H1 (cell line): Measurements from ENCODE around the gene CHAC1. TPM values are rescaled to one million over a fixed set of nuclear protein-coding genes. Genes with fewer than 3 reads are reported as not detected.

Experiments
- CHD1 ChIP-seq: IDR thresholded peaks from 2 replicates; pipeline ENCODE4 v1.6.1; 2012; ENCODE audit warnings: low read depth, low read length, improper control_type of control experiment
- EP300 ChIP-seq, 2 experiments: IDR thresholded peaks; 1 replicate in 1 of 2; 2 replicates in 1 of 2; pipeline ENCODE4 v1.6.1; 2011 to 2012; ENCODE audit warnings: low read depth in 2 of 2, low read length in 2 of 2, mild to moderate bottlenecking in 2 of 2, borderline replicate concordance in 1 of 2, inconsistent platforms in 1 of 2, moderate library complexity in 1 of 2
- TBP ChIP-seq: IDR thresholded peaks from 2 replicates; pipeline ENCODE4 v1.6.1; 2011; ENCODE audit warnings: low read depth, low read length, improper control_type of control experiment
- polyA plus RNA-seq, 7 experiments: library from polyadenylated mRNA; depleted of rRNA in 3 of 7; stranded (reverse) in 5 of 7; unstranded in 2 of 7; fragments of >200 nt in 5 of 7; fragments of 200-250 nt in 2 of 7; gene quantifications; 1 replicate in 5 of 7; 2 replicates in 1 of 7; 4 replicates in 1 of 7; pipeline versions ENCODE4 v1.2.1 to v1.2.3, GENCODE V29; 2011 to 2013; ENCODE audit warnings: missing spikeins in 2 of 7, mixed read lengths in 2 of 7
- total RNA-seq: library from RNA; stranded (reverse); fragmentation: NEBNext Ultra II Directional; extraction: Animal tissue kit (Norgen Biotek cat#: 25700); gene quantifications from 2 replicates; pipeline ENCODE4 v1.2.1, GENCODE V29; 2021
- TF ChIP-seq, protein P1 (sequence below): fragments of 300-600 bp; sonication (generic); IDR thresholded peaks from 2 replicates; pipeline ENCODE4 v1.7.1; 2012; ENCODE audit warnings: low read length, moderate library complexity, mild to moderate bottlenecking, inconsistent platforms; ENCODE audit not compliant: insufficient replicate concordance

Gene CHAC1
- total and polyA plus RNA-seq, 2 of the 8 experiments (the other 6 are each of a cell fraction or from before 2014, with no cell fraction given) = 34.3 to 159 TPM

DNA sequence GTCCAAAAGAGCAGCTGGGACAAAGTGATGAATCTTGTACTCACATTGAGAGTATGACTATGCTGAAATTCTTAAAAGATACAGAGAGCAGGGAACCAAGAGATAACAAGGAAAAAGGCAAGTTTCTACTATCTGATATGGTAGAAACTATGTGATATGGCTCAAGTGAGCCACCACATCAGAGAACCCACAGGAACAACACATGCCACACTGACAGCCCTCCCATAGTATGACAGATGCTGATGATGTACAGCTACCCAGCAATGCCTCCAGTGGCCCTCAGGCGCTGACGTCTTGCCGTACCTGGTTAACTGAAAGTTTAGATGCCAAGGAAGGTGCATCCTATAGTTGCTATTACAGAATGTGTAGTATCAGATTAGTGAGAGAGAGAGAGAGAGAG is 42.4 kb downstream of the CHAC1 start (continued):
- TF ChIP-seq, protein P1, sequence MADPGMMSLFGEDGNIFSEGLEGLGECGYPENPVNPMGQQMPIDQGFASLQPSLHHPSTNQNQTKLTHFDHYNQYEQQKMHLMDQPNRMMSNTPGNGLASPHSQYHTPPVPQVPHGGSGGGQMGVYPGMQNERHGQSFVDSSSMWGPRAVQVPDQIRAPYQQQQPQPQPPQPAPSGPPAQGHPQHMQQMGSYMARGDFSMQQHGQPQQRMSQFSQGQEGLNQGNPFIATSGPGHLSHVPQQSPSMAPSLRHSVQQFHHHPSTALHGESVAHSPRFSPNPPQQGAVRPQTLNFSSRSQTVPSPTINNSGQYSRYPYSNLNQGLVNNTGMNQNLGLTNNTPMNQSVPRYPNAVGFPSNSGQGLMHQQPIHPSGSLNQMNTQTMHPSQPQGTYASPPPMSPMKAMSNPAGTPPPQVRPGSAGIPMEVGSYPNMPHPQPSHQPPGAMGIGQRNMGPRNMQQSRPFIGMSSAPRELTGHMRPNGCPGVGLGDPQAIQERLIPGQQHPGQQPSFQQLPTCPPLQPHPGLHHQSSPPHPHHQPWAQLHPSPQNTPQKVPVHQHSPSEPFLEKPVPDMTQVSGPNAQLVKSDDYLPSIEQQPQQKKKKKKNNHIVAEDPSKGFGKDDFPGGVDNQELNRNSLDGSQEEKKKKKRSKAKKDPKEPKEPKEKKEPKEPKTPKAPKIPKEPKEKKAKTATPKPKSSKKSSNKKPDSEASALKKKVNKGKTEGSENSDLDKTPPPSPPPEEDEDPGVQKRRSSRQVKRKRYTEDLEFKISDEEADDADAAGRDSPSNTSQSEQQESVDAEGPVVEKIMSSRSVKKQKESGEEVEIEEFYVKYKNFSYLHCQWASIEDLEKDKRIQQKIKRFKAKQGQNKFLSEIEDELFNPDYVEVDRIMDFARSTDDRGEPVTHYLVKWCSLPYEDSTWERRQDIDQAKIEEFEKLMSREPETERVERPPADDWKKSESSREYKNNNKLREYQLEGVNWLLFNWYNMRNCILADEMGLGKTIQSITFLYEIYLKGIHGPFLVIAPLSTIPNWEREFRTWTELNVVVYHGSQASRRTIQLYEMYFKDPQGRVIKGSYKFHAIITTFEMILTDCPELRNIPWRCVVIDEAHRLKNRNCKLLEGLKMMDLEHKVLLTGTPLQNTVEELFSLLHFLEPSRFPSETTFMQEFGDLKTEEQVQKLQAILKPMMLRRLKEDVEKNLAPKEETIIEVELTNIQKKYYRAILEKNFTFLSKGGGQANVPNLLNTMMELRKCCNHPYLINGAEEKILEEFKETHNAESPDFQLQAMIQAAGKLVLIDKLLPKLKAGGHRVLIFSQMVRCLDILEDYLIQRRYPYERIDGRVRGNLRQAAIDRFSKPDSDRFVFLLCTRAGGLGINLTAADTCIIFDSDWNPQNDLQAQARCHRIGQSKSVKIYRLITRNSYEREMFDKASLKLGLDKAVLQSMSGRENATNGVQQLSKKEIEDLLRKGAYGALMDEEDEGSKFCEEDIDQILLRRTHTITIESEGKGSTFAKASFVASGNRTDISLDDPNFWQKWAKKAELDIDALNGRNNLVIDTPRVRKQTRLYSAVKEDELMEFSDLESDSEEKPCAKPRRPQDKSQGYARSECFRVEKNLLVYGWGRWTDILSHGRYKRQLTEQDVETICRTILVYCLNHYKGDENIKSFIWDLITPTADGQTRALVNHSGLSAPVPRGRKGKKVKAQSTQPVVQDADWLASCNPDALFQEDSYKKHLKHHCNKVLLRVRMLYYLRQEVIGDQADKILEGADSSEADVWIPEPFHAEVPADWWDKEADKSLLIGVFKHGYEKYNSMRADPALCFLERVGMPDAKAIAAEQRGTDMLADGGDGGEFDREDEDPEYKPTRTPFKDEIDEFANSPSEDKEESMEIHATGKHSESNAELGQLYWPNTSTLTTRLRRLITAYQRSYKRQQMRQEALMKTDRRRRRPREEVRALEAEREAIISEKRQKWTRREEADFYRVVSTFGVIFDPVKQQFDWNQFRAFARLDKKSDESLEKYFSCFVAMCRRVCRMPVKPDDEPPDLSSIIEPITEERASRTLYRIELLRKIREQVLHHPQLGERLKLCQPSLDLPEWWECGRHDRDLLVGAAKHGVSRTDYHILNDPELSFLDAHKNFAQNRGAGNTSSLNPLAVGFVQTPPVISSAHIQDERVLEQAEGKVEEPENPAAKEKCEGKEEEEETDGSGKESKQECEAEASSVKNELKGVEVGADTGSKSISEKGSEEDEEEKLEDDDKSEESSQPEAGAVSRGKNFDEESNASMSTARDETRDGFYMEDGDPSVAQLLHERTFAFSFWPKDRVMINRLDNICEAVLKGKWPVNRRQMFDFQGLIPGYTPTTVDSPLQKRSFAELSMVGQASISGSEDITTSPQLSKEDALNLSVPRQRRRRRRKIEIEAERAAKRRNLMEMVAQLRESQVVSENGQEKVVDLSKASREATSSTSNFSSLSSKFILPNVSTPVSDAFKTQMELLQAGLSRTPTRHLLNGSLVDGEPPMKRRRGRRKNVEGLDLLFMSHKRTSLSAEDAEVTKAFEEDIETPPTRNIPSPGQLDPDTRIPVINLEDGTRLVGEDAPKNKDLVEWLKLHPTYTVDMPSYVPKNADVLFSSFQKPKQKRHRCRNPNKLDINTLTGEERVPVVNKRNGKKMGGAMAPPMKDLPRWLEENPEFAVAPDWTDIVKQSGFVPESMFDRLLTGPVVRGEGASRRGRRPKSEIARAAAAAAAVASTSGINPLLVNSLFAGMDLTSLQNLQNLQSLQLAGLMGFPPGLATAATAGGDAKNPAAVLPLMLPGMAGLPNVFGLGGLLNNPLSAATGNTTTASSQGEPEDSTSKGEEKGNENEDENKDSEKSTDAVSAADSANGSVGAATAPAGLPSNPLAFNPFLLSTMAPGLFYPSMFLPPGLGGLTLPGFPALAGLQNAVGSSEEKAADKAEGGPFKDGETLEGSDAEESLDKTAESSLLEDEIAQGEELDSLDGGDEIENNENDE = no peak
- TF ChIP-seq CHD1 (no peak), TBP (no peak), EP300 (IDR thresholded peaks at IDR 0.05; ENCODE audit: borderline replicate concordance in 1 of 2, low read depth in 2 of 2, low read length in 2 of 2) (no peak)
